T-helper 2 cell (primary cell): ENCODE measurements around the gene GGA3.

ENCODE experiments used
- DNase-seq, 5 experiments: peaks; one replicate each; pipeline versions ENCODE4 v3.0.0 to v3.0.0-alpha.2; 2012 to 2022

Gene GGA3

GRCh38 chr17:75245011-75245410 is 16.4 kb downstream of the GGA3 start:
- DNase-seq, result no peak

DNA sequence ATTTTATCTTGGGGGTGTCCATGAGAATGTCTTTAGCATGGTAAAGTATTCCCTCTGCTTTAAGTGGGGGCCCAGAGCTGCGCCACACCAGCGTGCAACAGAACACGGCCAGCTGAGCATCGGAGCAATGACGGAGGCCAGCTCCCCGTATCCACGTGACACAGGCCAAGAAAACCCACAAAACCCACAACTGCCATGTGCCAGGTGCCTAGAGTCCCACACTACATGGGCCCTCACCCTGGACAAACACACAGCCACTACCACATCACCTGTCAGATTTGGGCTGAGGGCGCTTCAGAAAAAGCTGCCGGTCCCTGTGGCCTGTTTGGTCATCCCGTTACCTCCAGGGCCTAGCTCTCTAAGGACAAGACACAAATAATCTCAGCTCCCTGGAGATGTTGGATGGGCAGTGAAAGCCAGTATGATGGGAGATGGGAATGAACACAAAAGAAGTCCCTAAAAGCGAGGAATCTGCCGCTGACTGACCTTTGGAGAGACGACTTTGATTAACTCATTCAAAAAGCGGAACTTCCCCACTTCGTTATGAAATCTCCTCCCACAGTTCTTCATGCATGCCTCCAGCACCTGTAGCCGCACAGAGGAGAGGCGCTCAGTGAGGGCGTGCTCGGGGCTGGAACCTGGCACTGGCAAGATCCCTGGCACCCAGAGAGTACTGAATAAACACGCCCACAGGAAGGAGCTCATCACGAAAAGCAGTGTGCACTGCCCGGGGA is 17.1 kb downstream of the GGA3 start:
- DNase-seq, result no peak

DNA sequence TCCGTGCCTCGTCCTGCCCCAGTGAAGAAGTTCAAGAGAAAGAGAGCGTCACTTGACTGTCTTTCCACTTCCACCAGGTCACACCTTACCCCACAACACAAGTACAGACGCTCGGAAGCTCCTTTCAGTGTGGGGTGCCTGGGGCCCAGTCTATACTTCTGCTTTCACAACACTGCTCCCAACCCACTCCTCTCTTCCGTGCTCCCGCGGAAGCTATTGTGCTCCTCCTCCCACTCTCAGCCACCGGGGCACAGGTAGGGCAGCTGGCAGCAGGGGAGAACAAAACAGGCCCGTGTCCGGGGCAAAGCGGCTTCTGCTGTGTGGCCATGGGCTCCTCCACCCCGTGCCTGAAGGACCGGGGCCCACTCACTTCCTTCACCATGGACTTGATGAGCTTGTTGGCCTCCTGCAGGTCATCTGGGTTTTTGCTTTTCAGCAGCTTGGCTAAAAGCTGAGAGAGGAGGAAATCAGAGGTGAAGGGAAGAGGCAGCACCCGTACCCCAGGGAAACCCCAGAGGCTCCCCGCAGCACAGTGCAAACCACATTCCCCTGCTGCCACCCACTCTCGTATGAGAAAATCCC is 18.9 kb downstream of the GGA3 start:
- peak in 3 of 5 experiments; percentile 19 to 80 (median 69) for DNase-seq

- peak in 1 of 5 experiments; percentile 37 for DNase-seq
Observed at GRCh38 chr17:75241996-75242460, 19.4 kb downstream of the GGA3 start.

DNA sequence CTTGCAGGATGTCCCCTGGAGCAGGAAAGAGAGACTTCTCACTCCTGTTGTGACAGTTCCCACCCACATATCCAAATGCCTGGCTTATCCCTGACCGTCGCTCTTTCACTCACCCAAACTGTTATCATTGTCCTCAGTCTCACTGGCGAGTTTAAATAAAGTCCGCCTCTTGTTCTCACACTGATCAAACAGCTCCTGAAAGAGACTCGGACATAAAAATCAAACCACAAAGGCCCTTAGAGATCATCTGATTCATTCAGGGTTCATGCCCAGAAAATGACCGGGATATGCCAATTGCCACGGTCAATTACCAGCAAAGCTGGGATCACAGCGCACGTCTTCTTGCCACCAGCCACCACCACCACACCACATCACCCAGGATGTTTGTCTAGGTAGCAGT is 19.9 kb downstream of the GGA3 start:
- no peak for DNase-seq

DNA sequence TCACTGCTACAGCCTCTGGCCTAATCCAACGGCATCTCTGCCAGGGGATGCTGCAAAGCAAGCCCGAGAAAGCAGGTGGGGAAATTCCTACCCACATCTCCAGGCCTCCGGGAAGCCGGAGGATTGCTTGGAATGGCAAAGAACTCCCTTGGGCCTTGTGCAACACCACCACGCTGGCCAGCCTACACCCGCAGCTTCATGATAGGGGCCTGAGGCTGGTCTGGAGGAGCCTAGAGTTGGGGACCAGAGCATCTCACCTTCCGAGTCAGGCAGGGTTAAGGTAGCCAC is 20.3 kb downstream of the GGA3 start:
- DNase-seq, result no peak

GRCh38 chr17:75240394-75241142 is 20.8 kb downstream of the GGA3 start:
- DNase-seq, result peak in 3 of 5 experiments; percentile 10 to 47 (median 16)

DNA sequence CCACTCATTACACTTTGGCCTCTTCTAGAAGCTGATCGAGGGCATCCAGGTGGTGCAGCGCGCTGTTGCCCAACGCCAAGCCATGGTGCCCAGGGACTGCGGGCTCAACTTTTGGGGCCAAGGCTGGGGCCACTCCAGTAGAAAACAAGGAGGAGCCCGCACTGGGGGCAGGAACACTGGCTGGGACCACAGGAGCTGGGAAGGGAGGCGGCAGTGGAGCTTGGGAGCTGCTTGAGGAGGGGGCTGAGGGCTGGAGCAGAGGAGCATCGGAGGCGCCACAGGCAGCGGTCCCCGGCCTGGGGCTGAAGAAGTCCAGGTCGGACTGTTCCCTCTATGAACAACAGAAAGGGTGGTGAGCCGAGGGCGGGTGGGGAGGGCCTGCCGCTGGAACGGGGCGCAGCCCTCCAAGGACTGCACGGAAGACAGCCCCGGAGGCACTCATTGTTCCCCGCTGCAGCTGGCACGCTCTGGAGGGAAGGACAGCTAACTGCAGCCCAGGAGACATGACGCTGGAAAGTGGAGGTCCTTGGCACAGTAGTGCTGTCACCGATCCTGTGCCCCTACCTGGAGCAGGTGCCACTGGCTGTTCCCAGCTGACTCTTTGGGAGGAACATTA is 21.5 kb downstream of the GGA3 start:
- DNase-seq, result no peak

- no peak for DNase-seq
Observed at GRCh38 chr17:75239214-75239613, 22.2 kb downstream of the GGA3 start.

- DNase-seq, result peak; percentile 29 to 82 (median 43)
Observed at GRCh38 chr17:75238684-75239191, 22.7 kb downstream of the GGA3 start.

- DNase-seq, result no peak
Observed at GRCh38 chr17:75238020-75238580, 23.3 kb downstream of the GGA3 start.

GRCh38 chr17:75237100-75238014 is 24.0 kb downstream of the GGA3 start:
- no peak for DNase-seq

GRCh38 chr17:75232786-75233185 is 28.6 kb downstream of the GGA3 start:
- DNase-seq, result no peak

DNA sequence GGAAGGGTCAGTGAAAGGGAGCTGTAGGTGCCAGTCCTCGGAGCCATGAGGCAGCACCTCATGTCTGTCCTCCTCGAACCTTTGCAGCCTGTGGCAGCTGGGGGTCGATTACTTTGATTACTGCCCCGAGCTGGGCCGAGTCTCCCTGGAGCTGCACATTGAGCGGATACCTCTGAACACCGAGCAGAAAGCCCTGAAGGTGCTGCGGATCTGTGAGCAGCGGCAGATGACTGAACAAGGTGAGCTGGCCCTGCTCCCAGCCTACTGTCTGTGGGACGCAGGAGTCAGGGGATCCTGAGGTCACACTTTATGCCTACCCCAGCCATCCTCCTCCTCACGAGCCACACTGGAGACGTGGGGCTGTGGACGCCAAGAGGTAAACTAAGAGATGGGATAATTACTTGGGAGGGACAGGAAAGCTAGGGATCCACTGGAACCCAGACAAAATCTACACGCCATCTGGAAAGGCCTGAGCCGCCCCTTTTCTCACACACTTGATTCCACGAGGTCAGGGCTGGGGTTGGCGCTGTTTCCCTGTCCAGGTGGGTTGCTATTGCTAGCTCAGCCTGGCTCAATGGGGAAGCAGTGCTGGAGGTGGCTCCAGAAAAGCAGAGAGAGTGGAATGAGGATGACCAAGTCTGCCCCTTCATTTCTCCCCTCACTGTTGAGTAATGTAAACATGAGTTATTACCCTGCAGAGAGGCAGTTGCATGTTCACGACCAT is 29.5 kb downstream of the GGA3 start:
- no peak for DNase-seq

DNA sequence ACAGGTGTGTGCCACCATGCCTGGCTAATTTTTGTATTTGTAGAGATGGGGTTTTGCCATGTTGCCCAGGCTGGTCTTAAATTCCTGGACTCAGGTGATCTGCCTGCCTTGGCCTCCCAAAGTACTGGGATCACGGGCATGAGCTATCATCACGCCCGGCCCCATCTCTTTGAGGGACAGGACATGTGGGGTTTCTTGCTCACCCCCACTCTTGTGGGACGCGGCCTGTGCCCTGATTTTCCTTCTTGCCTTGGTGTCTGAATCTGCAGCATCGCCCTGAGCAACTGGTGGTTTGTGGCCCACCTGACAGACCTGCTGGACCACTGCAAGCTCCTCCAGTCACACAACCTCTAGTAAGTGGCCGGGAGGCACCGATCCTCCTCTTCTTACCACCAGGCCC is 30.3 kb downstream of the GGA3 start:
- no peak for DNase-seq

DNA sequence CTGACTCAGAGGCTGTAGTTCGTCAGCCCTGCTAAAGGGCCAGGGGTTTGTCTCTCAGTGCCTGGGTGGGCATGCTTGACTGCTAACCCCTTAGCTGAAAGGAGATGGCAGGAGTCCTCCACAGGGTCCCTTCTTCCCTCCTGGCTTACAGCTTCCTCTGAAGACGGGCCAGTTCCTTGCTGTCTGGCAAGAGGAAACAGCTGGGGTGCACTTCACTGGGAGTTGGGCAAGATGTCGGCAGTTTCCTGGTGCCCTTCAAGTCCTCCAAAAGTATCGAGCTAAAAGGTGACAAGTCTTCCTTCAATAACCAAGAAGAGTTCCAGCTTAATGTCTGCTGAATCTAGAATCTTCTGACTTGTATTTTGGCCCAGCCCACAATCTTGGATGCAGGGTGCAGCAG is 32.6 kb downstream of the GGA3 start:
- DNase-seq, result no peak

GRCh38 chr17:75228305-75228704 is 33.1 kb downstream of the GGA3 start:
- no peak for DNase-seq

DNA sequence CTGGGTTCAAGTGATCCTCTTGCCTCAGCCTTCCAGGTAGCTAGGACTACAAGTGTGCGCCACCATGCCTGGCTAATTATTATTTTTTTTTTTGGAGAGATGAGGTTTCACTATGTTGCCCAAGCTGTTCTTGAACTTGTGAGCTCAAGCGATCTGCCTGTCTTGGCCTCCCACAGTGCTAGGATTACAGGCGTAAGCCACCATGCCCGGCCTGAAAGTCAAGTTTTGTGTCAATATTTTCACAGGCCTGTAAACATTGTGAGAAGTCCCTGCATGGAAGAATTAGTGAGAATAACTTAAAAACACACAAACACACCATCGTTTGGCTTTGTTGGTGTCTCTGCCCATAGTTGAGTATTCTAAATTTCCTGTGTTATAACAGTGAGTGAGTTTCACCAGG is 33.7 kb downstream of the GGA3 start:
- no peak for DNase-seq

- DNase-seq, result no peak
Observed at GRCh38 chr17:75225016-75225415, 36.4 kb downstream of the GGA3 start.

DNA sequence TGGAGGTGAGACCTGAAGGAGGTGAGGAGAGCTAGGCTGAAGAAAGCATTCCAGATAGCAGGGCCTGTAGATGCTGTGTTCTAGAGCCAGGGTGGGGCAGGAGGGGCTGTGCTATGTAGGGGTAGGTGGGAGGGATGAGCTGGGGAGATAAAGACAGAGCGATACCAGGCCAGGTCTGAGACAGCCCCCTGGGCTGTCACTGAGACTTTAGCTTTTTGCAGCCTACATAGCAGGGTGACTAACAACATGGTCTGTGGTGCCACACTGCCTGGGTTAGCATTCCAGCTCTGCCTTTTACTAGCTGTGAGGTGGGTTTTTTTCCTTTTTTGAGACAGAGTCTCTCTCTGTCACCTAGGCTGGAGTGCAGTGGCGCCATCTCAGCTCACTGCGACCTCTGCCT is 41.6 kb downstream of the GGA3 start:
- no peak for DNase-seq

DNA sequence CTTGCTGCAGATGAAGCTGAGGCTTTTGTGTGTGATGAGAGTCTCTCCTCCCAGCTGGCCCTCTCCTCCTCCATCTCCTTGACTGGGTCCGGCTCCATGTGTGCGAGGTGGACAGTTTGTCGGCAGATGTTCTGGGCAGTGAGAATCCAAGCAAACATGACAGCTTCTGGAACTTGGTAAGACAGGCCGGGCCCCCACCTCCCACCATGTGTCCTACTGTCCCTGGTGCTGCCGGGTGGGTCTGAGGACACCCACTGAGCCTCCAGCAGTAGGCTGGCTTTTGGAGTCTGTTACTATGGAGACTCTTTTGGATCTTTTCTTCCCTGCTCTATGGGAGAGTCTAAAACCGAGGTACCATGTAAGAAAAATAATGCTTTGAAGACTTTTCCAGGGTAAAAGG is 43.3 kb downstream of the GGA3 start:
- DNase-seq, result no peak
